Embryonic facial prominence (tissue), 1 donor: ENCODE measurements around the gene MICAL3.
"Not testable (repeated sequence)": the region's sequence is repeated elsewhere in the genome, so short reads cannot be mapped to it uniquely, and the experiment has no call there.

ENCODE experiments used
- DNase-seq: peaks from one replicate; pipeline ENCODE4 v3.0.0-alpha.2; 2016; ENCODE audit errors: extremely low spot score

MICAL3 gene, protein sequence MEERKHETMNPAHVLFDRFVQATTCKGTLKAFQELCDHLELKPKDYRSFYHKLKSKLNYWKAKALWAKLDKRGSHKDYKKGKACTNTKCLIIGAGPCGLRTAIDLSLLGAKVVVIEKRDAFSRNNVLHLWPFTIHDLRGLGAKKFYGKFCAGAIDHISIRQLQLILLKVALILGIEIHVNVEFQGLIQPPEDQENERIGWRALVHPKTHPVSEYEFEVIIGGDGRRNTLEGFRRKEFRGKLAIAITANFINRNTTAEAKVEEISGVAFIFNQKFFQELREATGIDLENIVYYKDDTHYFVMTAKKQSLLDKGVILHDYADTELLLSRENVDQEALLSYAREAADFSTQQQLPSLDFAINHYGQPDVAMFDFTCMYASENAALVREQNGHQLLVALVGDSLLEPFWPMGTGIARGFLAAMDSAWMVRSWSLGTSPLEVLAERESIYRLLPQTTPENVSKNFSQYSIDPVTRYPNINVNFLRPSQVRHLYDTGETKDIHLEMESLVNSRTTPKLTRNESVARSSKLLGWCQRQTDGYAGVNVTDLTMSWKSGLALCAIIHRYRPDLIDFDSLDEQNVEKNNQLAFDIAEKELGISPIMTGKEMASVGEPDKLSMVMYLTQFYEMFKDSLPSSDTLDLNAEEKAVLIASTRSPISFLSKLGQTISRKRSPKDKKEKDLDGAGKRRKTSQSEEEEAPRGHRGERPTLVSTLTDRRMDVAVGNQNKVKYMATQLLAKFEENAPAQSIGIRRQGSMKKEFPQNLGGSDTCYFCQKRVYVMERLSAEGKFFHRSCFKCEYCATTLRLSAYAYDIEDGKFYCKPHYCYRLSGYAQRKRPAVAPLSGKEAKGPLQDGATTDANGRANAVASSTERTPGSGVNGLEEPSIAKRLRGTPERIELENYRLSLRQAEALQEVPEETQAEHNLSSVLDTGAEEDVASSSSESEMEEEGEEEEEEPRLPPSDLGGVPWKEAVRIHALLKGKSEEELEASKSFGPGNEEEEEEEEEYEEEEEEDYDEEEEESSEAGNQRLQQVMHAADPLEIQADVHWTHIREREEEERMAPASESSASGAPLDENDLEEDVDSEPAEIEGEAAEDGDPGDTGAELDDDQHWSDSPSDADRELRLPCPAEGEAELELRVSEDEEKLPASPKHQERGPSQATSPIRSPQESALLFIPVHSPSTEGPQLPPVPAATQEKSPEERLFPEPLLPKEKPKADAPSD (N-terminal part only)

DNA sequence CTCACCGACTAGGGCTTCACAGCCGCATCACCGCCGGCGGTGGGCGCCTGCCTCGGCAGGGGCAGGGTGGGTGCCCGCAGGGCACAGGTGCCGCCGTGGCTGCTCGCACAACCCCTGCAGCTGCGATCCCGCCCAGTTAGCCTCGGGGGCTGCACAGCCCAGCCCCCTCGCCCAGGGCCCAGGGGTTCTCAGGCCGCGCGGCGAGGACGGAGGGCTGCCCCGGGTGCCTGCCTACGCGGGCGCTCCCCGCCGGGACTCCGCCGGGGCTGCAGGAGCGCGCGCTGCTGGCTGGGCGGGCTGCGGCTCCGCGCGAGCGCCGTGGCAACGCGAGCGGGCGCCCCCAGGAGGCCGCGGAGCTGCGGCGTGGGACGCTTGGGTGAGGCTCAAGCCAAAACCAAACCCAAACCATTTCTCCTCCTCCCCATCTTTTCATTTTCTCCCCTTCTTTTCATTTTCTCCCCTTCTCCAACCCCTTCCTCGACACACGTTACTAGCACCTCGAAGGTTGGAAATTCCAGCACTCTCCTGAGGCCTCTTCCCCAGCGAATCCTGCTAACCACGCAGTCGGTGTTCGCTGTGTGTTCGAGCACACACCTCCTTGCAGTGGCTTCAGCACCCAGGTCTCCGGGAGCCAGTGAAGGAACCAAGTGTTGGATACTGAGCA is at the start of gene MICAL3:
MICAL3 (minus strand) TSS at position 286 of the 664 bp plus-strand sequence. CDS start 117,749 bp downstream, outside the sequence.
- no peak for DNase-seq

DNA sequence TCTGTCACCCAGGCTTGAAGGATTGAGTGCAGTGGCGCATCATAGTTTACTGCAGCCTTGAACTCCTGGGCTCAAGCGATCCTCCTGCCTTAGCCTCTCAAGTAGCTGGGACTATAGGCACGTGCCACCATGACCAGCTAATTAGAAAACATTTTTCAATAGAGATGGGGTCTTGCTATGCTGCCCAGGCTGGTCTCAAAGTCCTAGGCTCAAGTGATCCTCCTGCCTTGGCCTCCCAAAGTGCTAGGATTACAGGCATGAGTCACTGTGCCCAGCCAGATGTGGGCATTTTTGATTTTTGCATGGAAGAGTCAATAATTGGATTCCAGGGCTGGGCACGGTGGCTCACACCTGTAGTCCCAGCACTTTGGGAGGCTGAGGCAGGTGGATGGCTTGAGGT is 49.6 kb upstream of the MICAL3 start:
- not testable (repeated sequence) for DNase-seq

DNA sequence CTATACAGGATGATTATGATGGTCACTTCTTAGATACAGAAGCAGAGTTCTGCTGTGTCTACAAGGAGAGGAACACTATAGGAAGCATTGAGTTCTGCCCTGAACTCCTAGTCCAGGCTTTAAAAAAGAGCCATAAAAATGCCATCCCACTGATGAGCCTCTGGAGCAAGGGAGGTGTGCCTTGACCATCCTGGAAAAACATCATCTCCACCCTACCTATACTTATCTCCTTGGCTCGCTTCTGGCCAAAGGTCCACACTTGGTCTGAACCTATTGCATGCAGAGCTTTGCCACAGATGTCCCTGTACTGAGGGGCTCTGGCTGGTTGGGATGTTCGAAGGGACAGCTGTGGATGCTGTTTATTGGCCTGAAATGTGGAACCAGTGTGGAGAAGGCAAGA is 49.1 kb upstream of the MICAL3 start:
- no peak for DNase-seq

DNA sequence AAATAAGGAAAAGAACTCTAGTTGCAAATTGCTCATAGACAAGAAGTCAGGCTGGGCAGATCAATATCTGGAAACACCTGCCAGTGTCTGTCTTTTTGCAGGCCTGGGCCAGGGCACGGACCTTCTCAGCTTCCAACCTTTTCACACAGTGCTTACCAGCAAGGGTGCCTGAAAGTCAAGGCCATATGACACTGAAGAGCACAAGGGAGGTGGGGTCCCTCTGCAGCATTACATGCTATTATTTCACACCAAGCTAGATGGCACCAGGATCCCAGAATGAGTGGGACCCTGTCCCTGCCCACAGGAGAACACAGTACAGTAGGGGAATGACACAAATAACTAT is 47.6 kb upstream of the MICAL3 start:
- DNase-seq: no peak

DNA sequence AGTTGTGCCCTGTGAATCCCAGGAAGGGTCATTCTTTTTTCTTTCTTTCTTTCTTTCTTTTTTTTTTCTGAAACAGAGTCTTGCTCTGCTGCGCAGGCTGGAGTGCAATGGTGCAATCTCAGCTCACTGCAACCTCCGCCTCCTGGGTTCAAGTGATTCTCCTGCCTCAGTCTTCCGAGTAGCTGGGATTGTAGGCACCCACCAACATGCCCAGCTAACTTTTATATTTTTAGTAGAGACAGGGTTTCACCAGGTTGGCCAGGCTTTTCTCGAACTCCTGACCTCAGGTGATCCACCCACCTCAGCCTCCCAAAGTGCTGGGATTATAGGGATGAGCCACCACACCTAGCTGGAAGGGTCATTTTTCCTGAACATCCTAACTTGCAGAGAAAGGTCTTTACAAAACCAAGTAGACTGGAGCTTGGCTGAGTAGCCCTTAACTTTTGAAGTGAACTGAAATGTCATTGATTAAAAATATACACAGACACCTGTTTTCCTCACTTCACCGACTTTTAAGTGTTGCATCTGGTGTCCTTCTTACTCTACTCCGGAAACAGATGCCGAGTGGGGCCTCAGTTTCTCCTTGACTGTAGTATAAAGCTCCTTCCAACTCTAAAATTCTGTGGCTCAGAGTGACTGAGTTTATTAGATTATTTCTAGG is 47.1 kb upstream of the MICAL3 start:
- not testable (repeated sequence) for DNase-seq

DNA sequence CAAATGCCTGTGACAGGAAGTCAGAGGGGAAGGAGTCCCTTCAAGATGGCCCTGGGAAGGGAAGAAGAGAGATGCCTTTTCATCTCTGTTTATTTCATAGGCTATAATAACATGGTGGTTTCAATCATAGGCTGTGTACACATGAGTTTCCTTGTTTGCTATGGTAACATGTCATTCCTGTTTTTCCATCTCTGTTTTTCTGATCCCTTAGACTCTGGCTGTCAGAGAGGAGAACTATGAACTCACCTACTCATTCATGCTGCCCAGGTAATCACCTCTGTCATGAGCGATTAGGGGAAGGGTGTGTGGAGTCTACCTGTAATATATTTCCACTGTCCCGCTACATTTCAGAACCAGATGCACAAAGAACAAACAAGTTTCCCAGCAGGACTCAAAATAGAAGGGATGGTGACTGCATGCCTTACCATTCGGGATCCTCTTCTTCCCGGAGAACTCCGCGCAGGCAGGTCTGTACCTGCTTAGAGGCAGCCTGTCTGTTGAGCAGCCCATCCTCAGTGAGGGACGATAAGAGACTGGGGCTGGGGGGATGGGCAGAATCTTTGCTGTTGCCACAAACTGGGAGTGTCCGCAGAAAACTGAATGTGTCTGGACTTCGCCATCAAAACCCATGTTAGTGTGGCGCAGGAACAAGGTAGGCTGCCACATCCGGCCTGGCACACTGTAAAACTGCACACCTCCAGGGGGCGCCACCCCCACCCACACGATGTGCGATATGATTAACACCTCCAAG is 46.4 kb upstream of the MICAL3 start:
- DNase-seq: no peak

DNA sequence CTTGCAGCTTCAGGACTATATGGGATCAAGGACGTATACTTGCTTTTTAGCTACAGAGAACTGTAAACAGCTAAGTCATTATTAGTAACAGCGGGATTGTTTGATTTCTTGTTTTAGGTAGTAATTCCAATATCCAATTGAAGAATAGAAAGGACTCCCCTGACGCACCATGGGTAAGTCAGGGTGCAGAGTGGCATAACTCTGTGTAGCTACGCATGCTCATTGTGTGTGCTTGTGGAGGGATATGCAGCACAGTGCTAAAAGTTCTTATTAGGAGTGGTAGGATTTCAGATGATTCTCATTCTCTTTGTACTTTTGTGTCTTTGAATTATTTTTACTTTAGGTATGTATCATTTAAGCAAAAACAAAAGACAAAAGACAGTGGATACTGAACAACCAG is 45.7 kb upstream of the MICAL3 start:
- DNase-seq: no peak

DNA sequence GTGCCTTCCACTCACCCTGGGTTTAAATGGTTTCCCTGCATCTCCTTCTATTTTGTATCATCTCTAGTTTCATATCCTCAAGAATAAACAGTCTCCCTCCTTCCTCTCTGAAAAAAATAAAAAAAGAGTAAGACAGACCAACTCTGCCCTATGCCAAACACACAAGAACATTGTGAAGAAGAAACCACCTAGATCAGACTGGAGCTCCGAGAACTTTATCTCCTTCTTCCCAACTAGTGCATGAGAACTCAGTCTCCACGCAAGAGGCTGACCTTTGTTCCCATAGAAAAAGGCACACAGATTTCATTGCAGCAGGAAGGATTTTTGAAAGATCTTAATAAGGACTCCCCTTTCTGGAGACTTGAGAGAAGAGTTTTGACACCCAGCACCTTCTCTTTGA is 44.7 kb upstream of the MICAL3 start:
- no peak for DNase-seq

DNA sequence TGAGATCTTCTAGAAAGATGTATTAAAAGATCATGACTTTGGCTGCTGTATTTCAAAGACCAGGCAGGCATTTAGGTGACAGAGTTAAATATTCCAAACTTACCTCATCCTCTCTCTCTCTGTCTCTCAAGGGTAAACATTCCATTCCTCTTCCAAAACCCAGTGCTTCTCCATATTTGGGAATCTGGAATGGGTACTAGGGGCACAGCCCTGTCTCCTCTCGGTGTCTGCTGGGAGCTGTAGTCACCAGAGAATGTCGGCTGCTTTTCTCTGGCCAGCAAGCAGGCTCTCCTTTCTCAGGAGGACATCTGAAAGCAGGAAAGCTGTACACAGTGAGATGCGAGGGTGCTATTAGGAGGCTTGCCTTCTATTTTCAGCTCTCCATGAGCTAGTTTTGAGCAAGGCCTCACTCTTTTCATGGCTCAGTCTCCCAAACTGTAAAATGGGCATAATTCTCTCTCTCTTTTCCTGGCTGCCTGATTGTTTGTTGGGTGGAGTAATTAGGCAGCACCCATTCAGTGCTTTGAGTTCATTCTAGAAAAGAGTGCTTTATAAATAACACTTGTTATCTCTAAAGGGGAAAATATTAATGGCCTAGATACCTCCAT is 44.1 kb upstream of the MICAL3 start:
- no peak for DNase-seq

DNA sequence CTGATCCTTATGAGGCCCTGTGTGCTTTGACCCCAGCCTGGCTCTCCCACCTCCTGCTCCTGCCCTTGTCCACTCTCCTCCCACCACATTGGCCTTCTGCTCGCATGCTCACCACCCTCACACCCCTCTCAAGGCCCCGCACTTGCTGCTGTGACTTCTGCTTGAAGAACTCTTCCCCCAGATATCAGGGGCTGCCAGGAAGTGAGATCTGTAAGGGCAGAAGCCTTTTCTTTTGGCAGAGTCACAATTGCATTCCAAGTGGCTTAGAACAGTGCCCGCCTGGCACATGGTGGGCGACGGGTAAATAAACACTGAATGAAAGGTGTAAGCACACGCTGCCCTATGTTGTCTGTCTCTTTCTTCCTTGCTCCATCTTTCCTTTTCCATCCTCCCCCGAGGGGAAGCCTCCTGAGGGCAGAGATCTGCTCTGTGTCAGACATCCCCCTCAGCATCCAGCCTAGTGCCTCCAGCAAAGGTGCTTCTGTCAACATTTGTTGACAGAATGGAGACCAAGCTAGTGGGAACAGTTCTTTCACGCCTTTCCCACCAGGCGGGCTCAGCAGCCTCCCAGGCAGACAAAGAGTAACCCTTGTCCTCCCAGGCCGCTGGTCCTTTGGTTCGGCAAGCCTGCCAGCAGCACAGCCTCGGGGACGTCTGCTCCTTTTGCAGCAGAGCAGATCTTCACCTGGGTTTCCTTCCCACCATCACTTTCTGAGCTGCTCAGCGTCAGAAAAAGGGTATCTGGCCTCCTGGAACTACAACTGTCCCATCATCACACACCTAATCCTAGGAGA is 43.4 kb upstream of the MICAL3 start:
- no peak for DNase-seq

DNA sequence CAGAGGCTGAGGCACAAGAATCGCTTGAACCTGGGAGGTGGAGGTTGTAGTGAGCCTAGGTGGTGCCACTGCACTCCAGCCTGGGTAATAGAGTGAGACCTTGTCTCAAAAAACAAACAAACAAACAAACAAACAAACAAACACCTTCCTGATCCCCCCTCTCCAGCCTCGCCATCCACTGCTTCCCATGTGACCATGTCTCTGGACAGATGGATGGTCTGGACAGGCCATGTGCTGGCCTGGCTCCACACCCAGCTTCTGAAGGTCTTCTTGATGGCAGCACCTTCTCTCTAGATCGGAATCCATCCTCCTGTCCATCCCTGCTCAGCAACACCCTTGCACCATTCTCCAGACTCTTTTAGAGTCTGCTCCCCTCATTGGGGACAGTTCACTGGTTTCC is 42.8 kb upstream of the MICAL3 start:
- DNase-seq: no peak

DNA sequence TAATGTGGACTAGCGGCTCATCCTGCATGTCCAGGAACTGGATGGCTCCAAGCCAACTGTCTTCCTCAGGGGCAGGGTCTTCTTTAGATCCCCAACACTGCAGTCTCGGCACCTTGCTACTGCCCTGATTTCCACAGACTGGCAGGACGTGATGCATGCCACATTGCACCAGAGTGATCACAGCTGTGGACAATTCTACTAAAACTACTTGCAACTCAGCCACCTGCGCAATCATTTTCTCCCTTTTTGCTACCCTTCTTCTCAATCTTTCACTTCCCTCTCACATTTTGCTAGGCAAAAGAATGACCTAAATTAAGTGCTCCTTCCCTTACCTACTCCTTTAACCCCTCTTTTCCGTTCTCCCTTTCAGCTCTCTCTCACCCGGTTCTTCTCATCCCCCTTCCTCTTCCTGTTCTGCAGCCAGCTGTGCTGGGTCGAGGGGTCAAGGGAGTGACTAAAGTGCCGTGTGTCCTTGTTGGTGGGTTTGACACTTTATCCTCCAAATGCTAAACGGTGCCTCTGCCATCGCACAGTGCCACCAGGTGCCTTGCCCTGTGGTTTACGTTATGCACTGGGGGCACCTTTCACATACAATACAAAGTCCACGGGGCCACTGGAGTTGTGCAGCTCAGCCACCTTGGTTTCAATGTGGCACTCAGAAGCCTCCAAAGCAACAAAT is 42.0 kb upstream of the MICAL3 start:
- no peak for DNase-seq

DNA sequence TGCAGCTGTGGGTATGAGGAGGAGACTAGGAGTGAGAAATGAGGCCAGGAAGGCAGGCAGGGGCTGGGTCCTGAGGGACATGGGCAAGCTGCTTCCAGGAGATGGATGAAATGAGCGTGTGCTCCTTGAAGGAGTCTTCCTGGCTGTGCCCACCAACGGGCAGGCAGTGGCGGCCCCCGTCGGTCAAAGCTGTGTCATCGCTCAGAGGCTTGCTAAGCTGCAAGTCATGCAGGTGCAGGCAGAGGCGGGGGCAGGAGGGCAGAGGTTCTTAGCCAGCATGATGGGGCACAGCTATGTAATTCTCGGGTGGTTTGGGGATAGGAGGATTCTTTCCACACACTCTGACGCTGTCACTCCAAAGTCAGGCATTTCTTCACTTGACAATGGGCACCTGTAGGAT is 40.9 kb upstream of the MICAL3 start:
- DNase-seq: no peak

DNA sequence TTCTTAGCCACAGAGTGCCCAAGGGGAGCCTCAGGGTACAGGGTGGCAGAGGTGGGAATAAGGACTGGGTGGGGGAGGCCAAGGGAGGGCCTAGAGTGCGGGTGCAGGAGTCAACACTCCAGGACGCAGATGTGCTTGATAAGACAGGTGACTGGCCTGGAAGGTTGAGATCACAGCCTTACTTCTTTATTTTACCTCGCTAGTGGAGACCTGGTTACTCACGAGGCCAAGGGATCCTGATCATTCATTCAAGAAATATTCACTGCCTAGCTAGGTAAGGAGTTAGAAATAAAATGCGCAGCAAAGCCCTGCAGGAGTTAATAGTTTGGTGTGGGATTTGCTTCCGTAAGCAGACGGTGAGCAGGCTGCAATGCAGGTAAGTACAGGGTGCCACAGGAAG is 40.3 kb upstream of the MICAL3 start:
- DNase-seq: no peak

DNA sequence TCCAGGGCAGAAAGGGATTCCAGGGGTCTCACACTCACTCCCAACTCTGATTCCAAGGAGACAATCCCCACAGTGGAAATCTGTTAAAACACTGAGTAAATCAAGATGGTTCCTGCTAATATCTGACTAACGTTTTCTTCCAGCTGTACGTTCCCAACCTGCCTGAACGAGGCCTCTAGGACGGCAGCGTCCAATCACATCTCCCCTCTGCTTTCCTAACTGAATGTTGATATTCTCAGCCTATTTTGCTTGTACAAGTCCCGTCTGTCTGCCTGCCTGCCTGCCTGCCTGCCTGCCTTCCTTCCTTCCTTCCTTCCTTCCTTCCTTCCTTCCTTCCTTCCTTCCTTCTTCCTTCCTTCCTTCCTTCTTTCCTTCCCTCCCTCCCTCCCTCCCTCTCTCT is 39.4 kb upstream of the MICAL3 start:
- not testable (repeated sequence) for DNase-seq

DNA sequence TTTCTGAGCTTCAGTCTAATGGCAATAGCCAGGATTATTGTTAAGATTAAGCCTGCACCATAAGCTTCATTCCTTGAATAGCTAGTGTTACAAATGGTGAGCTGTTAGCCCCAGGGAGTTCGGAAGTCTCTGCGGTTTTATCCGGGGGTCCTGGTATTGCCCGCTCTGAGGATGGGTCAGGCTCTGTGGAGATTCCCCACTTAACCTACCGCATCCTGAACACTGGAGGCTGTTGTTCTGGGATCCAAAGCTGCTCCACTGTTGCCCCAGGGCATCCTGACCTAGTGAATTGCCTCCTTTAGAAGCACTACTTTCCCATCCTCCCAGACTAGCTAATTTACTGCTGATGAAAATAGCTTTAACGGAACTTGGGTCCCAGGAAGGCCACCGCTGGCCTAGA is 38.9 kb upstream of the MICAL3 start:
- no peak for DNase-seq

DNA sequence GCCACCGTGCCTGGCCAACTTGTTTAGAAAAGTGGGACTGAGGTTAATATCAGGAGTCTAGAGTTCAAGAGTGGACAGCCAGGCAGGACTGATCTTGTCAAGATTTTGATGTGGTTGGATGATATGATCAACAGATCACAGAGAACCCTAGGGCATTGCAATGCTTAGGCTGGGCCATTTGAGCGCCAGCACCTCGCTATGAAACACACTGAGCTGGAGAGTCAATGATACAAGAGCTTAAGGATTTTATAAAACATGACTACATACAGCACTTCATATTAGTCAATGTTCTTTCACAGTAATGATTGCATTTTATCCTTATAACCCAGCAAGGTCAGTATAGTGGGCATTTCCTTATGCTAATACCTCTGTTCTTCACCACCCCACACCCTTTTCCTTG is 38.1 kb upstream of the MICAL3 start:
- no peak for DNase-seq
